ENCODE measurements around the gene RICTOR.

DNA sequence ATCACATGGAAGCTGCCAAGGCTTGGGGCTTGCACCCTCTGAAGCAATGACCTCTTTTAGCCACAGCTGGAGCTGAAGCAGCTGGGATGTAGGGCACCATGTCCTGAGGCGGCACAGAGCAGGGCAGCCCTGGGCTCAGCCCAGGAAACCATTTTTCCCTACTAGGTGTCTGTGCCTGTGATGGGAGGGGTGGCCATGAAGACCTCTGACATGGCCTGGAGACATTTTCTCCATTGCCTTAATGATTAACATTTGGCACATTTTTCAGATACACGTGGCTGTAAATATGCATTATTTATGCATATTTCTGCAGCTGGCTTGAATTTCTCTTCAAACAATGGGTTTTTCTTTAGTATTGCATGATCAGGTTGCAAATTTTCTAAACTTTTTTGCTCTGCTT, 146.7 kb downstream of the RICTOR start:
- no peak for TF ChIP-seq CTCF (IDR thresholded peaks at IDR 0.05)
- no peak for TF ChIP-seq POLR2A (IDR thresholded peaks at IDR 0.05)

All from lower leg skin (tissue), 3 donors.